ACC112 (cell line): Measurements from ENCODE around the gene PEX7.
"Not testable (repeated sequence)": the region's sequence is repeated elsewhere in the genome, so short reads cannot be mapped to it uniquely, and the experiment has no call there.

Experiments
- H2AFZ ChIP-seq: fragments of 200-600 bp; sonication (generic); one replicate; pipeline ENCODE4 v1.6.0; 2017; ENCODE audit warnings: antibody characterized with exemption, low read length; ENCODE audit not compliant: unreplicated experiment
- H3K27ac ChIP-seq: fragments of 200-600 bp; sonication (generic); 2 replicates; pipeline ENCODE4 v1.5.1; 2014; ENCODE audit warnings: low read depth, mild to moderate bottlenecking, antibody characterized with exemption, low read length, moderate library complexity
- H3K27me3 ChIP-seq: fragments of 200-600 bp; sonication (generic); 2 replicates; pipeline ENCODE4 v1.6.1; 2014; ENCODE audit warnings: mild to moderate bottlenecking, antibody characterized with exemption, low read length, moderate library complexity, mixed read lengths; ENCODE audit not compliant: insufficient read depth
- H3K36me3 ChIP-seq: fragments of 200-600 bp; sonication (generic); 2 replicates; pipeline ENCODE4 v1.6.1; 2016; ENCODE audit warnings: mild to moderate bottlenecking, antibody characterized with exemption, low read length, moderate library complexity, mixed read lengths; ENCODE audit not compliant: insufficient read depth
- H3K4me1 ChIP-seq: fragments of 200-600 bp; sonication (generic); one replicate; pipeline ENCODE4 v1.6.1; 2016; ENCODE audit warnings: low read length, mixed read lengths; ENCODE audit not compliant: insufficient read depth, unreplicated experiment, control insufficient read depth
- H3K4me3 ChIP-seq: fragments of 200-600 bp; sonication (generic); 2 replicates; pipeline ENCODE4 v1.5.1; 2014; ENCODE audit warnings: mild to moderate bottlenecking, low read depth, low read length
- H3K79me2 ChIP-seq: fragments of 200-600 bp; sonication (generic); one replicate; pipeline ENCODE4 v1.6.0; 2016; ENCODE audit warnings: low read length; ENCODE audit not compliant: control insufficient read depth, unreplicated experiment, insufficient read depth

Gene PEX7

GRCh38 chr6:136840276-136841001 lies 18.0 kb downstream of the PEX7 start:
- Histone ChIP-seq H3K4me3 (no peak overlapping the region), H3K4me1 (no peaks in the 10 kb centered on the region), H2AFZ (no peak overlapping the region), H3K79me2 (no peaks in the 10 kb centered on the region), H3K27me3 (no peaks in the 10 kb centered on the region), H3K27ac (no peak overlapping the region), H3K36me3 (no peaks in the 10 kb centered on the region)

GRCh38 chr6:136843210-136843609 lies 20.8 kb downstream of the PEX7 start:
- no peak overlapping the region for H3K4me3 ChIP-seq
- no peak overlapping the region for H2AFZ ChIP-seq
- no peaks in the 10 kb centered on the region for H3K27me3 ChIP-seq
- no peaks in the 10 kb centered on the region for H3K79me2 ChIP-seq
- H3K4me1 ChIP-seq = no peaks in the 10 kb centered on the region
- H3K27ac ChIP-seq = no peak overlapping the region
- no peaks in the 10 kb centered on the region for H3K36me3 ChIP-seq

- H2AFZ ChIP-seq = no peak overlapping the region
- H3K27me3 ChIP-seq = no peaks in the 10 kb centered on the region
- H3K4me3 ChIP-seq = no peak overlapping the region
- H3K27ac ChIP-seq = no peak overlapping the region
- peaks cover 3% of the 10 kb centered on the region for H3K79me2 ChIP-seq
- H3K36me3 ChIP-seq = 0 out of 2 replicates have a peak, but pooled peaks cover 4% of the 10 kb centered on the region
- H3K4me1 ChIP-seq = no peaks in the 10 kb centered on the region
These were observed 23.7 kb downstream of the PEX7 start for GRCh38 chr6:136846046-136846445.

- not testable (repeated sequence) for H3K4me1 ChIP-seq, H3K79me2 ChIP-seq, H3K27ac ChIP-seq, H3K4me3 ChIP-seq, H3K36me3 ChIP-seq, H3K27me3 ChIP-seq, H2AFZ ChIP-seq
These were observed 24.1 kb downstream of the PEX7 start for GRCh38 chr6:136846477-136846876.

- H3K4me3 ChIP-seq, H2AFZ ChIP-seq, H3K36me3 ChIP-seq, H3K4me1 ChIP-seq, H3K79me2 ChIP-seq, H3K27me3 ChIP-seq, H3K27ac ChIP-seq: not testable (repeated sequence)
These were observed 27.7 kb downstream of the PEX7 start for GRCh38 chr6:136849979-136850563.

- Histone ChIP-seq H3K27me3 (no peaks in the 10 kb centered on the region), H3K79me2 (no peaks in the 10 kb centered on the region), H3K4me3 (no peak overlapping the region), H3K36me3 (no peaks in the 10 kb centered on the region), H2AFZ (no peak overlapping the region), H3K4me1 (no peaks in the 10 kb centered on the region), H3K27ac (no peak overlapping the region)
These were observed 37.0 kb downstream of the PEX7 start for GRCh38 chr6:136859430-136859829.

GRCh38 chr6:136860043-136860442 lies 37.7 kb downstream of the PEX7 start:
- no peaks in the 10 kb centered on the region for H3K27me3 ChIP-seq
- no peaks in the 10 kb centered on the region for H3K36me3 ChIP-seq

GRCh38 chr6:136862662-136863061 lies 40.3 kb downstream of the PEX7 start:
- Histone ChIP-seq H3K27ac (no peak overlapping the region), H2AFZ (no peak overlapping the region), H3K36me3 (no peaks in the 10 kb centered on the region), H3K4me1 (no peaks in the 10 kb centered on the region), H3K27me3 (no peaks in the 10 kb centered on the region), H3K79me2 (no peaks in the 10 kb centered on the region), H3K4me3 (no peak overlapping the region)

More at GRCh38 chr6:136860043-136860442, 37.7 kb downstream of the PEX7 start:
- Histone ChIP-seq H3K79me2 (no peaks in the 10 kb centered on the region), H3K4me1 (no peaks in the 10 kb centered on the region), H2AFZ (no peak overlapping the region), H3K4me3 (no peak overlapping the region), H3K27ac (no peak overlapping the region)

- Histone ChIP-seq H2AFZ (no peak overlapping the region), H3K36me3 (no peaks in the 10 kb centered on the region), H3K79me2 (no peaks in the 10 kb centered on the region)
These were observed 41.4 kb downstream of the PEX7 start for GRCh38 chr6:136863752-136864151.

GRCh38 chr6:136864676-136865075 lies 42.3 kb downstream of the PEX7 start:
- no peaks in the 10 kb centered on the region for H3K79me2 ChIP-seq
- H3K4me1 ChIP-seq = no peaks in the 10 kb centered on the region
- H3K4me3 ChIP-seq = no peak overlapping the region
- no peak overlapping the region for H2AFZ ChIP-seq
- H3K27ac ChIP-seq = no peak overlapping the region
- H3K36me3 ChIP-seq = no peaks in the 10 kb centered on the region
- H3K27me3 ChIP-seq = no peaks in the 10 kb centered on the region

More at GRCh38 chr6:136863752-136864151, 41.4 kb downstream of the PEX7 start:
- Histone ChIP-seq H3K27me3 (no peaks in the 10 kb centered on the region), H3K27ac (no peak overlapping the region), H3K4me3 (no peak overlapping the region), H3K4me1 (no peaks in the 10 kb centered on the region)

- peaks cover under 1% of the 10 kb centered on the region; the same call in 1 of the 2 replicates for H3K36me3 ChIP-seq
- H3K79me2 ChIP-seq = no peaks in the 10 kb centered on the region
- no peak overlapping the region for H2AFZ ChIP-seq
- no peak overlapping the region for H3K27ac ChIP-seq
- no peaks in the 10 kb centered on the region for H3K4me1 ChIP-seq
- H3K4me3 ChIP-seq = no peak overlapping the region
- H3K27me3 ChIP-seq = no peaks in the 10 kb centered on the region
These were observed 44.6 kb downstream of the PEX7 start for GRCh38 chr6:136866872-136867416.
